ENCODE results near the gene PSME3IP1. TPM values are rescaled to one million over a fixed set of nuclear protein-coding genes. Genes with fewer than 3 reads are reported as not detected.
"Not testable (repeated sequence)": the region's sequence is repeated elsewhere in the genome, so short reads cannot be mapped to it uniquely, and the experiment has no call there.

The PSME3IP1 gene
- total and polyA plus RNA-seq, 9 of the 15 experiments (the other 6 are each of a cell fraction or from before 2014, with no cell fraction given): 63.8 to 187 (median 142) TPM

DNA sequence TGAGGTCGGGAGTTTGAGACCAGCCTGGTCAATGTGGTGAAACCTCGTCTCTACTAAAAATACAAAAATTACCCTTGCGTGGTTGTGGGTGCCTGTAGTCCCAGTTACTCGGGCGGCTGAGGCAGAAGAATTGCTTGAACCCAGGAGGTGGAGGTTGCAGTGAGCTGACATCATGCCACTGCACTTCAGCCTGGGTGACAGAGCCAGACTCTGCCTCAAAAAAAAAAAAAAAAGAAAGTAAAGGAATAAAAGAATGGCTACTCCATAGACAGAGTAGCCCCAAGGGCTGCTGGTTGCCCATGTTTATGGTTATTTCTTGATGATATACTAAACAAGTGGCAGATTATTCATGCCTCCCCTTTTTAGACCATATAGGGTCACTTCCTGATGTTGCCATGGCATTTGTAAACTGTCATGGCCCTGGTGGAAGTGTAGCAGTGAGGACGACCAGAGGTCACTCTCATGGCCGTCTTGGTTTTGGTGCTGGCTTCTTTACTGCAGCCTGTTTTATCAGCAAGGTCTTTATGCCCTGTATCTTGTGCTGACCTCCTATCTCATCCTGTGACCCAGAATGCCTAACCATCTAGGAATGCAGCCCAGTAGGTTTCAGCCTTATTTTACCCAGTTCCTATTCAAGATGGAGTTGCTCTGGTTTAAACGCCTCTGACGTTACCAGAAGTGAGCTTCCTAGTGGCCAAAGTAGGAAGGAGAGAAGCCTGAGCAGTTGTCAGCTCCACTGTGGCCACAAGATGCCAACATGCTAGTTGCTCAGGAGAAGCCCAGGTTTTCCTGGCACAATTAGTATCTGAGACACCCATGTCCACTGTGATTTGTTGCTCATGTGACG, 76.4 kb downstream of the PSME3IP1 start (continued):
- peak; percentile 36; the same call in 1 of the 2 replicates for TF ChIP-seq ZKSCAN3 (CRISPR knock-in tag; IDR thresholded peaks at IDR 0.05)
- TF ChIP-seq HIVEP1 (CRISPR knock-in tag; IDR thresholded peaks at IDR 0.05): peak; percentile 68; the same call in 1 of the 2 replicates
- TF ChIP-seq ERF (CRISPR knock-in tag; IDR thresholded peaks at IDR 0.05): peak; percentile 95
- peak; percentile 59 for TF ChIP-seq CXXC5 (CRISPR knock-in tag; IDR thresholded peaks at IDR 0.05)
- not testable (repeated sequence) for TF ChIP-seq NR2C1 (IDR thresholded peaks at IDR 0.05); PBX2 (CRISPR knock-in tag; IDR thresholded peaks at IDR 0.05; ENCODE audit: low read depth)
- peak; percentile 89 for TF ChIP-seq NR2C1 (tag; IDR thresholded peaks at IDR 0.05)
- peak; percentile 95 for TF ChIP-seq ZNF644 (tag; IDR thresholded peaks at IDR 0.05; ENCODE audit: low read depth)
- peak; percentile 44; the same call in 1 of the 2 replicates for TF ChIP-seq PBX2 (tag; conservative IDR thresholded peaks at IDR 0.05; ENCODE audit: low read depth)
- TF ChIP-seq RREB1 (CRISPR knock-in tag; IDR thresholded peaks at IDR 0.05): 0 out of 2 replicates have a peak, but pooled peaks have one; percentile 53
- peak; percentile 97 for TF ChIP-seq CREB3 (tag; conservative IDR thresholded peaks at IDR 0.05; ENCODE audit: low read depth)
- TF ChIP-seq BACH1 (tag; IDR thresholded peaks at IDR 0.05): peak; percentile 86
- peak; percentile 84 for TF ChIP-seq ZNF239 (CRISPR knock-in tag; IDR thresholded peaks at IDR 0.05)
- peak; percentile 86 for TF ChIP-seq PTTG1 (tag; IDR thresholded peaks at IDR 0.05; ENCODE audit: low read depth)
- peak; percentile 88 for TF ChIP-seq ZKSCAN8 (CRISPR knock-in tag; IDR thresholded peaks at IDR 0.05)
- peak; percentile 81 for TF ChIP-seq E2F3 (CRISPR knock-in tag; IDR thresholded peaks at IDR 0.05)
- TF ChIP-seq MEF2D (tag; conservative IDR thresholded peaks at IDR 0.05; ENCODE audit: low read depth): peak; percentile 93
- 0 out of 2 replicates have a peak, but pooled peaks have one; percentile 24 for TF ChIP-seq GTF2E2 (tag; IDR thresholded peaks at IDR 0.05)
- peak; percentile 88 for TF ChIP-seq BCL6 (CRISPR knock-in tag; IDR thresholded peaks at IDR 0.05)

Measured in K562 (cell line).